Mononuclear cell (primary cell): ENCODE results near the gene PRKAR1B. TPM values are rescaled to one million over a fixed set of nuclear protein-coding genes. Genes with fewer than 3 reads are reported as not detected.

Experiments
- H3K27me3 ChIP-seq: 2 replicates; pipeline ENCODE4 v1.6.0; 2011; ENCODE audit warnings: low read length, control low read depth; ENCODE audit not compliant: insufficient read depth
- H3K4me1 ChIP-seq: 2 replicates; pipeline ENCODE4 v1.5.1; 2011; ENCODE audit warnings: mild to moderate bottlenecking, low read length, control low read depth; ENCODE audit not compliant: insufficient read depth
- H3K4me3 ChIP-seq: 2 replicates; pipeline ENCODE4 v1.5.1; 2011; ENCODE audit warnings: mild to moderate bottlenecking, low read length, moderate library complexity
- H3K9me3 ChIP-seq: 2 replicates; pipeline ENCODE4 v1.5.1; 2011; ENCODE audit warnings: low read depth, mild to moderate bottlenecking, control low read depth, low read length
- total RNA-seq: library from RNA; depleted of rRNA; stranded (reverse); fragments of >200 nt; gene quantifications from one replicate; pipeline ENCODE4 v1.2.3, GENCODE V29; 2012

Gene PRKAR1B
- 9.4 TPM for total RNA-seq

DNA sequence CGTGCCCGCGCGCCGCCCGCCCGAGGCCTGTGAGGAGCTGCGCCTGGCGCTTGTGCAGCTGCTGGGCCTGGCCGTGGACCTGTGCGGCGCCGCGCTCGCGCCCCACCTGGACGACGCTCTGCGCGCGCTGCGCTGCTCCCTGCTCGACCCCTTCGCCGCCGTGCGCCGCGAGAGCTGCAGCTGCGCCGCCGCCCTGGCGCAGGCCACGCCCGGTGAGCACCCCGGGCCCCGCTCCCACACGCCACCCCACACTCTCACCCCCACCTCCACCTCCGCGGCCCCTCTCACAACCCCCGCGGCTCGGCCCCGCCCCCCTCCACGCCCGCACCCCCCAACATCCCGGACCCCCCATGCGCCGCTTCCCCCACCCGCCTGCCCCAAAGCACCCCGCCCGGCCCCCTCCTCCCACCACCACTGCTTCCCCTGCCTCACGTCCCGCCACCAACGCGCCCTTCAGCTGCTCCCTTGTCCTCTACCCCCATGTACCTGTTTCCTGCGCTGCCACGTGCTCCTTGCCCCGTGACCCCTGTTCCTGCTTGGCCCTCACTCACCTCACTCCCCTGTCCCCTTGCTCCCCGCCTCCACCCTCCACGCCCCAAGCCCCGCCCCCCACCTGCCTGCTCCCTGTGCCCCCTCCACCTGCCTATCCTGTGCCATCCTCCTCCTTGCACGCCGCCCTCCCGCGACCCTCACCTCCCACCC, at the start of gene PRKAR1B:
Gene PRKAR1B (minus strand): TSS at position 178 of the 702 bp plus-strand sequence. CDS start 15,776 bp downstream, outside the sequence.
- H3K4me3 ChIP-seq, result peak within 1 kb of the TSS; percentile 70
- H3K27me3 ChIP-seq, result no peaks in the 10 kb centered on the region
- H3K4me1 ChIP-seq, result peaks cover 14% of the 10 kb centered on the region
- no peaks in the 10 kb centered on the region for H3K9me3 ChIP-seq

DNA sequence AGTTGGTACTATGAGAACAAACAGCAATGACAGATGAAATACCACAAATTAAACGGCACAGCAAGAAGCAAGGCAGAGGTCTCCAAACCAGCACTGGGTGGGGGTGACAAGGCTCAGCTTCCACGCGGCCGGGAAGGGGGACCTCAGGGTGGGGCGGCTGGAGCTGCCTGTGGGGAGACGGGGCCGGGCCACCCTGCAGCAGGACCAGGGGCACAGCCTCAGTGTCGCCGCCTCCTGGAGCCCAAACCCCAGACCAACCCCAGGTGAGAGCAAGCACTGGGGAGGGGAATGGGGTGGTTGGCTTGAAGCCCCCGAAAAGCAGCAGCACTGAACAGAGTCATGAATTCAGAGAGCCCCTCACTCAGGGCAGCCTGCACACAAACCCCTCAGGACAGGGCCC, 49.3 kb upstream of the PRKAR1B start:
- Histone ChIP-seq H3K4me1 (no peaks in the 10 kb centered on the region), H3K27me3 (no peaks in the 10 kb centered on the region), H3K4me3 (no peak overlapping the region), H3K9me3 (no peaks in the 10 kb centered on the region)

DNA sequence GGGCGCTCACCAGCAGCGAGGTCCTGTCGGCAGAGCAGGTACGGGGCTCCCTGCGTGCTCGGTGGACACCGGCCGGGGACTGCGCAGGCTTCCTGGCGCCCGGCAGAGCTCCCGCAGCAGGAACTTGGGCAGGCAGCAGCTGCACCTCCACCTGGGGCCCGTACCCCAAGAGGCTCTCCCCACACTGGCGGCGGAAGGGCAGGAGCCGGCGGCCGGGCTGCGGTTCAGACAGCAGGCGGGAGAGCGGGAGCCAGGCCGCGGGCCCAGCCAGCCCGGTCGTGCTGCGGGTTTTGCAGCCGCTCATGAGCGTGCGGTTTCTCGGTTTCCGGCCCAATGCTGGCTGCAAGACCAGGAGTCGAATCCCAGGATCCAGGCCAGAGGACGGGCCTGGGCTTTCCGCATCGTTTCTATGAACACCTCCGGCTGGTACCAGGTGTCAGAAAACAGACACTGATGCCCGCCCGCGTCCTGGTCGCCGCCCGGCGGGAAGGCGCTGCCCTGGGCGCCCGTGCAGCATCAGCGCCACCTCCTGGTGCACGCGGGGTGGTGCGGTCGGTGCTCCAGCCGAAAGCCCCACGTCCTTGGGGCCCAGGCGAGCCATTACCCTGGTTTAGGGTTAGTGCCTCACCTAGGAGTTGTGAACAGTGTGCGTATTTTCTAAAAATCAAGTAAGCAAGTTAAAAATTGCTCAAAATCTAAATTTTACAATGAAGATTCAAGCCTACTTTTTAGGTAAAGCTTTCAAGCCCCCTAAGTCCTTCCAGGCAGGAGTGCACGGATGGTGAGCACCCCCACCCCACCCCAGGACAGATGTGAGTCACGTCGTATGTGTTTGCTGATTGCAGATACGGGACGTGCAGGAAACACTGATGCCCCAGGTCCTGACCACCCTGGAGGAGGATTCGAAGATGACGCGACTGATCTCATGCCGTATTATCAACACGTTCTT, 47.4 kb upstream of the PRKAR1B start:
- Histone ChIP-seq H3K4me3 (no peak overlapping the region), H3K4me1 (no peaks in the 10 kb centered on the region), H3K27me3 (no peaks in the 10 kb centered on the region), H3K9me3 (no peaks in the 10 kb centered on the region)

DNA sequence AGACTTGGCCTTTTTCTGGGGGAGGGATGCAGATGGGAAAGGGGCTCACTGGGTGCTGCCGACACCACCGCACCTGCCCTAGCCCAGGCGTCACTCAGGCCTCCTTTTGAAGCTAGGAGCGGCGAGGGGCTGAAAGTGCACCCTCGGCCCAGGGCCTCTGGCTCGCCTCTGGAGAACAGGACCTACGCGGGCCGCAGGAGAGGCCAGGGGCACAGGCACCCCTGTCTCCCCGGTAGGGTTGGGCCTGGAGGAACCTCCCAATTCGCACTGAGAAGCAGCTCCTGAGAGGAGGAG, 46.5 kb upstream of the PRKAR1B start:
- Histone ChIP-seq H3K9me3 (no peaks in the 10 kb centered on the region), H3K27me3 (no peaks in the 10 kb centered on the region), H3K4me1 (no peaks in the 10 kb centered on the region), H3K4me3 (no peak overlapping the region)

DNA sequence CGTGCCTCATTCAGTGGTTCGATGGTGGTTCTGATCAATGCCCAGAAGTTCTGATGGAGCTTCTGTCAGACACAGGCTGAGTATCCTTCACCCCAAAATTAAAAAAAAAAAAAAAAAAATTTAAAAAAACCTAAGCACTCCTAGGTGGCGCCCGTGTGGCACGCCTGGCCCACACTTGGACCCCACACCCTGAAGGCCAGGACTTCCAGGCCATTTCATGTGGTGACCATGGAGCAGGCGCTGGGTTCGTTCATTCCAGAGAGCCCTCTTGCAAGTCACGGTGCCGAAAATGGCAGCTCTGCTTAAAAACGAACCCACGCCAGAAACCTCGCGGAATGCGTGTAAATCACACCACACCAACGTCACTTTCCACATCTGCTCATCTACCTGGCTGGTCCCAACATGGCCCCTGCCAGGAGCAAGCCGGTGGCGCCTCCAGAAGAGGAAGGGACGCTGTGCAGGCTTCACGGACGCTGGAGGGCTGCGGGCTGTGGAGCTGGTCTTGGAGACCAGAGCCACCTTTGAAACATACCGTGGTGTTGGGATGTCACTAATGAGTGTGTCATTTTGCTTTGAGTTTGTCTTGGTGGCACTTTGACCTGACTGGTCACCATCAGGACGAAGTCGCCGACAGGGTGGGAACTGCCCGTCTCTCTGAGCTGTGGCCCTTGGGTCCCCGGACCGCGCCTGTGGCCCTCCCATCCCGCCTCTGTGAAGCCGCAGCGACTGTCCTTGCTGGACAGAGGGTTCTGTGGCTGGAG, 46.0 kb upstream of the PRKAR1B start:
- Histone ChIP-seq H3K9me3 (no peaks in the 10 kb centered on the region), H3K27me3 (no peaks in the 10 kb centered on the region), H3K4me1 (no peaks in the 10 kb centered on the region), H3K4me3 (no peak overlapping the region)

DNA sequence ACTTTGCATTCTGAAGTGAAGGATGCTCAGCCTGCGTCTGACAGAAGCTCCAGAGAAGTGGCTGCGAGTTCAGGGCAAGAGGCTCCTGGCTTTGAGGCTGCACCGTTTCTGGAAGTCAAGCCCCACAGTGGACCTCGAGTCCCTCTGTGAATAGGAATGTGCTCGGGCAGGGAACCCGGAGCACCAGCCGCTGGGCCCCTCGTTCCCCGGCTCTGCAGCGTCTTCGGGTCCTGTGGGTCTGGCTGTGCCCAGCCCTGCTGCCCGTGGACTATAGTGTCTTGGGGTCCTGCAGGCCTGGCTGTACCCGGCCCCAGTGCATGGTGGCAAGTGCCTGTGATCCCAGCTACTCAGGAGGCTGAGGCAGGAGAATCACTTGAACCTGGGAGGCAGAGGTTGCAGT, 45.3 kb upstream of the PRKAR1B start:
- H3K4me1 ChIP-seq, result no peaks in the 10 kb centered on the region
- H3K4me3 ChIP-seq, result no peak overlapping the region
- no peaks in the 10 kb centered on the region for H3K9me3 ChIP-seq
- no peaks in the 10 kb centered on the region for H3K27me3 ChIP-seq

DNA sequence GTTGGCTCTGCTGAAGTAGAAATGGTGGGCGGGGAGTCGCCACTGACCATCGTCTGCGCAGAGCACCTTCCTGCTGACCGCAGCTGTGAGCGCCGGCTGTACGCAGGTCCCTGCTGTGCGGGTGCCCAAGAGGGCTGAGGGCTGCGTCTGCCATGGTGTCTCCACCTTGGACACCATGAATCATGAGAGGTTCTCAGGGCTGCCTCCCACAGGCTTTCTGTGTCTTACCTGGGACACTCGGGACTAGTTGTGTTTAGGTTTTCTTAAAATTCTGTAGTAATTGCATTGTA, 44.9 kb upstream of the PRKAR1B start:
- Histone ChIP-seq H3K27me3 (no peaks in the 10 kb centered on the region), H3K9me3 (no peaks in the 10 kb centered on the region), H3K4me3 (no peak overlapping the region), H3K4me1 (no peaks in the 10 kb centered on the region)

DNA sequence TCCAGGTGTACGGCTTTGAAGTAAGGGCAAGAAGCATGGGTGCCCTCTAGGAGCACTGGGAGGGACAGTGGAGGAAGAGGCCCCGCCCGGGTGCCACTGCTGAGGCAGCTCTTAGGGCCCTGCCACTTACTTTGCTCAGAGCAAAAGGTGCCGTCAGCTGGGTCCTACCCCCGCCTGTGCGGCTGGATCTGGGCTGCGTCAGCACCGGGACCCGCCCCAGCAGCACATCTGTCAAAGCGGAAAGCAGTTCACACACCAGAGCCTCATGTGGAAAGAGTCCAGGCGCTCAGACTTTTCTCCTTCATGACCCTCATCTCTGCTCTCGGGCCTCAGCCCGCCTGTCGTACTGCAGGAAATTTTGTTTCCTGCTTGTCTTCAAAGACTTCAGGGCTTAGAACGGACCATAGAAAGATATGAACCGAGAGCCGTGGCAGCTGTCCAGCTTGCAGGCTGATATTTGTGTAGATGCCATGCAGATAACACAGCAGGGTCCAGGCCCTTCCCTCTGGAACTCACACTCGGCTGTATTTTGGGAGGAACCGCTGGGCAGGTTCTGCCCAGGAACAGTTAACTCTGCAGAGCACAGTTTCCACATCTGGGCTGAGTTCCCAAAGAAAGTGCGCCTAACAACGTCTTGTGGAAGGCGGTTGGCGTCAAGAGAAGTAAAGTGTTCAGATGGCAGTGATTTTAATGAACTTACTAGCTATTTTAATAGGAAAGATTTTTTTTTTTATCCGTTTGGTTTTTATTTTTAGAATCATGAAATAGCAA, 44.3 kb upstream of the PRKAR1B start:
- Histone ChIP-seq H3K4me3 (no peak overlapping the region), H3K4me1 (no peaks in the 10 kb centered on the region), H3K9me3 (no peaks in the 10 kb centered on the region), H3K27me3 (no peaks in the 10 kb centered on the region)

DNA sequence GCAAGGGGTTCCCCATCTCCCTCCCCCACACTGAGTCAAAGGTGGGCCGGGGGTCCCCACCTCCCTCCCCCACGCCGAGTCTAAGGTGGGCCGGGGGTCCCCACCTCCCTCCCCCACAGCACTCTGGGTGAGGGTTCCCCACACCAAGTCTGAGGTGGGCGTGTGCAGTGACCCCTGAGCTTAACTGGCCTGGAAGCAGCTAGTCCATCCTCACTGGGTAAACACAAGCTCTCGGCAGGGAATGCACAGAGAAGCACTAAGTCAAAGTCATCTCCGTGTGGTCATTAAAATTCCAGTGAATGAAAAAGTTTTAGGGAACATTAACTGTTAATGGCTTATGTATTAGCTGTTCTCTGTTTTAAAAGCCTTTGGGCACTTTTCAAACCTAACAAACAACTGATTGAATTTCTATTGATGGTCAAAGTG, 43.7 kb upstream of the PRKAR1B start:
- H3K27me3 ChIP-seq, result no peaks in the 10 kb centered on the region
- H3K4me3 ChIP-seq, result no peak overlapping the region
- H3K9me3 ChIP-seq, result no peaks in the 10 kb centered on the region
- H3K4me1 ChIP-seq, result no peaks in the 10 kb centered on the region

DNA sequence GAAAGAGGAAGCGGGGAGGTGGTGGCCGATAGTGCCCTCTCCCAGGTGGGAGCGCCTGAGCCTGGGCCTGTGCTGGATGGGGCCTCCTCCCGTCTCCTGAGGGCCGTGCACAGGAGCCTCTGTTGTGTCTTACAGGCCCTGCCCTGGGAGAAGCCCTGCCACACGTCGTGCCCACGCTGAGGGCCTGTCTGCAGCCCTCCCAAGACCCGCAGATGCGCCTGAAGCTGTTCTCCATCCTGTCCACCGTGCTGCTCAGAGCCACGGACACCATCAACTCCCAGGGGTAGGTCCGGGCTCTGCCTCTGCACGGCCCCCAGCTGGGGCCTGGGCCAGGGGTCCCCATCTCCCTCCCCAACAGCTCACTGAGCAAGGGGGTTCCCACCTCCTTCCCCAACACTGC, 43.3 kb upstream of the PRKAR1B start:
- Histone ChIP-seq H3K4me3 (no peak overlapping the region), H3K4me1 (no peaks in the 10 kb centered on the region), H3K9me3 (no peaks in the 10 kb centered on the region), H3K27me3 (no peaks in the 10 kb centered on the region)

DNA sequence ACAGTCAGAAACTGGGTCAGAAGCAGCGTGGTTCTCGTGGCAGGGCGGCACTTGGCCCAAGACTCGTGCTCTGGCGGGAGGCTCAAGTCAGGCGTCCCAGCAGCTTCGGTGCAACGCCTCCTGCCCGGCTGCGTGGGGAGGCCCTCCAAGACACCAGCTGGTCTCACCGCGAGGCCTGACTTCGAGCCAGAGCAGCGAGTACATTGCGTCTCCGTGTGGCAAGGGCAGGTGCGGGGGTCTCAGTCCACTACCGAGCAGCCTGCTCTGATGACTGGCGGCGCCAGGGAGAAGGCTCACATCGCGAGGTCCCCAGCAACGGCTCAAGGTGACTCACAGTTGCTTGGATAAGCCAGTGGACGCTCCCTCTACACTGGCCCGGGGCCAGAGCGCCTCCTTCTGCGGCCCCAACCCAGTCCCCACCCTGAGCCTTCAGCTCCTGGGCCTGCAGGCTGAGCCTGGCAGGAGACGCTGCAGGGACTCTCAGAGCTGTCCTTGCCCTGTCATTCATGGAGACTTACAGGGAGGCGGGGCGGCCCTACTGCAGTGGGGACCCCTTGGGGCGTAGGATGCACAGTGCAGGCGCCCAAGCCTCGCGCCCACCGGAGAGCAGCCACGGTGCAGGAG, 41.9 kb upstream of the PRKAR1B start:
- Histone ChIP-seq H3K9me3 (no peaks in the 10 kb centered on the region), H3K4me1 (no peaks in the 10 kb centered on the region), H3K4me3 (no peak overlapping the region), H3K27me3 (no peaks in the 10 kb centered on the region)

DNA sequence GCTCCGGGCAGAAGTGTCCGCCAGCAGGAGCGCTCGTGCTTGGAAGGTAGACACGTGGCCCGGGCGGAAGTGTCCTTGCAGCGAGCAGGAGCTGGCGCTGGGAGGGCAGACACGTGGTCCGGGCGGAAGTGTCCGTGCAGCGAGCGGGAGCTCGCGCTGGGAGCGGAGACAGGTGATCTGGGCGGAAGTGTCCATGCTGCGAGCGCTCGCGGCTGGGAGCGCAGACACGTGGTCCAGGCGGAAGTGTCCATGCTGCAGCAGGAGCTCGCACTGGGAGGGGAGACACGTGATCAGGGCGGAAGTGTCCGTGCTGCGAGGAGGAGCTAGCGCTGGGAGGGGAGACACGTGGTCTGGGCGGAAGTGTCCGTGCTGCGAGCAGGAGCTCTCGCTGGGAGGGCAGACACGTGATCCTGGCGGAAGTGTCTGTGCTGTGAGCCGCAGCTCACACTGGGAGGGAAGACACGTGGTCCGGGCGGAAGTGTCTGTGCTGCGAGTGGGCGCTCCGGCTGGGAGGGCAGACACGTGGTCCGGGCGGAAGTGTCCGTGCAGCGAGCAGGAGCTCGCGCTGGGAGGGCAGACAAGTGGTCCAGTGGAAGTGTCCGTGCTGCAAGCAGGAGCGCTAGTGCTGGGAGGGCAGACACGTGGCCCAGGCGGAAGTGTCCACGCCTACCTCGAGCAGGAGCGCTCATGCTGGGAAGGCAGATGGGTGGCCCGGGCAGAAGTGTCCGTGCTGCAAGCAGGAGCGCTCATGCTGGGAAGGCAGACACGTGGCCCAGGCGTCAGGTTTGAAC, 41.1 kb upstream of the PRKAR1B start:
- Histone ChIP-seq H3K4me3 (no peak overlapping the region), H3K27me3 (no peaks in the 10 kb centered on the region), H3K4me1 (no peaks in the 10 kb centered on the region), H3K9me3 (no peaks in the 10 kb centered on the region)

DNA sequence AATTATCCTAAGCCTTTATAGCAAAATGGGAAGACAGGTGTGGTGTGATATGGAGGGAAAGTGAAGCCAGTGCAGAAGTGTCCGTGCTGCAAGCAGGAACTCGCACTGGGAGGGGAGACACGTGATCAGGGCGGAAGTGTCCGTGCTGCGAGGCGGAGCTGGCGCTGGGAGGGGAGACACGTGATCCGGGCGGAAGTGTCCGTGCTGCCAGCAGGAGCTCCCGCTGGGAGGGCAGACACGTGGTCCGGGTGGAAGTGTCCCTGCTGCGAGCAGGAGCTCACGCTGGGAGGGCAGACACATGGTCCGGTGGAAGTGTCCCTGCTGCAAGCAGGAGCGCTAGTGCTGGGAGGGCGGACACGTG, 40.5 kb upstream of the PRKAR1B start:
- Histone ChIP-seq H3K27me3 (no peaks in the 10 kb centered on the region), H3K4me1 (no peaks in the 10 kb centered on the region), H3K9me3 (no peaks in the 10 kb centered on the region), H3K4me3 (no peak overlapping the region)

DNA sequence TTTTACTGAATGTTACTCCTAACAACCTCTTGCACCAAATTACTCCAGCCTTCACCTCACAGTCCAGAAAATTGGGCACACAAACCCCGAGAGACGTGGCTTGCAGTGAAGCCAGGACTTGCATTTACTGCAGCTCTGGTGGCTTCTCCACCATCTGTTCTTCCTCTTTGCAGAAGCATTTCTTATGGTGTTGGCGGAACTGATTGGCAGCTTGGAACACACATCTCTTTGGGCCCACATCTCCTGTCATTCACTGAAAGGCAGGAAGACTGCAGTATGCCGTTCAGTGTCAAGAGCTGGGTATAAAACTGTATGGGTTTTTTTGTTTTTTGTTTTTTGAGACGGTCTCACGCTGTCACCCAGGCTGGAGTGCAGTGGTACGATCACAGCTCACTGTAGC, 38.3 kb upstream of the PRKAR1B start:
- H3K27me3 ChIP-seq, result no peaks in the 10 kb centered on the region
- H3K9me3 ChIP-seq, result no peaks in the 10 kb centered on the region
- no peak overlapping the region for H3K4me3 ChIP-seq
- H3K4me1 ChIP-seq, result no peaks in the 10 kb centered on the region
